T-helper 1 cell treated with Interleukin-12 subunit alpha and Interleukin-12 subunit beta and Interleukin-4 antibody, amounts not matched to agents 30 μg/mL and 1 μg/mL, for 36 hours (primary cell): ENCODE data around the gene TRAF1.

Experiments used
- H3K27ac Mint-ChIP-seq: one replicate; pipeline ENCODE4 v1.8.0; 2021; ENCODE audit warnings: mild to moderate bottlenecking, mixed read lengths
- H3K27me3 Mint-ChIP-seq: one replicate; pipeline ENCODE4 v1.8.0; 2021; ENCODE audit warnings: low read depth, mixed read lengths
- H3K36me3 Mint-ChIP-seq: one replicate; pipeline ENCODE4 v1.8.0; 2021; ENCODE audit warnings: low read depth, mixed read lengths
- H3K4me1 Mint-ChIP-seq: one replicate; pipeline ENCODE4 v1.8.0; 2021; ENCODE audit warnings: low read depth, mixed read lengths
- H3K4me3 Mint-ChIP-seq: one replicate; pipeline ENCODE4 v1.8.0; 2021; ENCODE audit warnings: mild to moderate bottlenecking, moderate library complexity, mixed read lengths
- H3K9me3 Mint-ChIP-seq: one replicate; pipeline ENCODE4 v1.8.0; 2021; ENCODE audit warnings: mixed read lengths

The TRAF1 gene

DNA sequence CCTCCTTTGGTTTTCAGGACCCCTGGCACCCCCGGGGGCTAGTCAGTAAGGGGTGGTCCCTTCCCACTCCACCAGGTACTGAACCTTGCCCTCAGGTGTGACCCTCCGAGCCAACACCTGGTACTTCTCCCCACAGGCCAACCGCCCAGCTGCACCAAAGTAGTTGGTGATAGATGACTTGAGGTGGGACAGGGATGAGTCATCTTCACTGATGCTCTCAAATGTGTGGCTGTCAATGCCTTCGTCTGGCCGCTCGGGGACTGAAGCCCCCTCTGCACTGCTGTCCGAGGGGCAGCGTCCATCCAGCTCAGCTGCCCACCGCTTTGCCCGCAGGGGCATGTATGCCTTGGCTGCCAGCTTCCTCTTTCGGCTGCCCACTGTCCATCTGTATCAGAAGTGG lies 68.7 kb downstream of the TRAF1 start:
- peaks cover 51% of the 10 kb centered on the region for H3K36me3 Mint-ChIP-seq
- no peaks in the 10 kb centered on the region for H3K9me3 Mint-ChIP-seq
- no peak overlapping the region for H3K4me3 Mint-ChIP-seq
- H3K27me3 Mint-ChIP-seq, result no peaks in the 10 kb centered on the region
- H3K4me1 Mint-ChIP-seq, result peaks cover 7% of the 10 kb centered on the region
- H3K27ac Mint-ChIP-seq, result no peak overlapping the region

DNA sequence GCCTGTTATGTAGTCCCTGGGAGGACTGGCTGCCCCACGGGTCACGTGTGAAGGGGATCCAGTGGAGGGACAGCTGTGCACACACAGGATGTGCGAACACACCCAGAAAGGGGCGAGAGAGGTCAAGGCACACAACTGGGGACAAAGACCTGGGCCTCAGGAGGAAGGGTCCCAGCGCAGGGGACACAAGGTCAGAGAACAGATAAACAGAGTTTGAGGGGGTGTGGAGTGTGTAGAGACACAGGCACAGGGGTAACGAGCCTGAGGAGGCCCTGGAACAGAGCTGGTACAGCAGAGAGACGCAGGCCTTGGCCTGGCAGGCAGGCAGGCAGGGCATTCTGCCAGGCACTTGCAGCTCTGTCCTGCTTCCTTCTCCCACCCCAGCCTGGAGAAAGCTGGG lies 69.1 kb downstream of the TRAF1 start:
- Mint-ChIP-seq H3K9me3 (no peaks in the 10 kb centered on the region), H3K36me3 (peaks cover 49% of the 10 kb centered on the region), H3K27me3 (no peaks in the 10 kb centered on the region), H3K4me1 (peaks cover 7% of the 10 kb centered on the region), H3K27ac (no peak overlapping the region), H3K4me3 (no peak overlapping the region)

DNA sequence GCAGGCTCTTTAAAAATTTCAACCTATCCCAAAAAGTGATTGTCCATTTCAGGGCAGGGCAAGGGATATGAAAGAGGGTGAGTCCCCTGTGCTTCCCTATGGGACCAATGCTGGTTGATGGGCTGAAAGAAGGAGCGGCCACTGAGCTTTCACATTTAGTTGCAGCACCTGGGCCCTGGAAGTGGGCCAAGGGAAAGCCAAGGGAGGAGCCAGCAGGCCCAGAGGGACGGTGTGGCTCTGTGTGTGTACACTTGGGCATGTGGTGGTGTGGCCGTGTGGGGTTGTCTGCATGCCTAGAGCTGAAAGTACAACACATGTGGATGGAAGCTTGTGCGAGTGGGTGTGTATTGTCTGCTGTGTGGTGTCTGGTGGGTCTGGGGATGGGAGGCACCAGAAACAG lies 69.9 kb downstream of the TRAF1 start:
- Mint-ChIP-seq H3K27ac (peak overlapping the region; percentile 26), H3K4me3 (no peak overlapping the region), H3K4me1 (peaks cover 7% of the 10 kb centered on the region), H3K9me3 (no peaks in the 10 kb centered on the region), H3K27me3 (no peaks in the 10 kb centered on the region), H3K36me3 (peaks cover 46% of the 10 kb centered on the region)

DNA sequence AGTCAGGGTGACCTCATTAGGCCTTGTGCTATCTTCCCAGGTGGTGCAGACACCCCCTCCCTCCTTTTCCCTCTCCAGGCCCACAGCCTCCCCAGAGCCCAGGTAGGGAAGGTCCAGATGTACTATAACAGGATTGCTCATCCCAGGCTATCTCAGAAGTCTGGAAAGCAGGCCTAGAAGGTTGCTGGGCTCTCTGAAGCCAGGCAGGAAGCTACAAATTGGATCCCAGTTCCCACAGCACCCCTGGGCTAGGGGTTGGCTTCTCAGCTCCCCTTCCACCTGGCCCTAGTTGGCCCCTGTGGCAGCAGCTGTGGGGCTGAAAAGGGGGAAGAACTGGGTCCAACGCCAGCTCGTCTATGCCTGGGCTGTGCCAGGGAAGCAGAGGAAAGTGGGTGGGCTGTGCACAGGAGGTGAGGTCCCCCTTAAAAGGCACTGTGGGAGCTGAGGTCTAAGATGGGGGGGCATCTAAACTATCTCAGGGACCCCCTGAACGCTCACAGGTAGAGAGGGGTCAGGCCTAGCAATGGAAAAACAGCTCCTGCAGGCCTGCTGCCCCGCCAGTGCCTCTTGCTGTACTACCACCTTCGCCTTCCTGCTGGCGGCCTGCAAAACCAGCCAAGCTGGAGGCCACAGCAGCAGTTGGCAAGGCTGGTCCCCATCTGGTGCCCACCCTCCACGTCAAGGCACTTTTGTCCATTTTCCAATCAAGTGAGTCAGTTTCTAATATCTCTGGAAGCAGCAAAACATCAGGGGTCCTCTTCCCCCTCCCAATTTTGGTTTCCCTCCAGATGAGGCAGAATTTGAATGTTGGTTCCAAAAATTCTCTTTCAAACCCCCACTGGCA lies 70.5 kb downstream of the TRAF1 start:
- Mint-ChIP-seq H3K9me3 (no peaks in the 10 kb centered on the region), H3K36me3 (peaks cover 48% of the 10 kb centered on the region), H3K4me1 (peaks cover 7% of the 10 kb centered on the region), H3K27ac (peak overlapping the region; percentile 26), H3K27me3 (no peaks in the 10 kb centered on the region), H3K4me3 (no peak overlapping the region)

DNA sequence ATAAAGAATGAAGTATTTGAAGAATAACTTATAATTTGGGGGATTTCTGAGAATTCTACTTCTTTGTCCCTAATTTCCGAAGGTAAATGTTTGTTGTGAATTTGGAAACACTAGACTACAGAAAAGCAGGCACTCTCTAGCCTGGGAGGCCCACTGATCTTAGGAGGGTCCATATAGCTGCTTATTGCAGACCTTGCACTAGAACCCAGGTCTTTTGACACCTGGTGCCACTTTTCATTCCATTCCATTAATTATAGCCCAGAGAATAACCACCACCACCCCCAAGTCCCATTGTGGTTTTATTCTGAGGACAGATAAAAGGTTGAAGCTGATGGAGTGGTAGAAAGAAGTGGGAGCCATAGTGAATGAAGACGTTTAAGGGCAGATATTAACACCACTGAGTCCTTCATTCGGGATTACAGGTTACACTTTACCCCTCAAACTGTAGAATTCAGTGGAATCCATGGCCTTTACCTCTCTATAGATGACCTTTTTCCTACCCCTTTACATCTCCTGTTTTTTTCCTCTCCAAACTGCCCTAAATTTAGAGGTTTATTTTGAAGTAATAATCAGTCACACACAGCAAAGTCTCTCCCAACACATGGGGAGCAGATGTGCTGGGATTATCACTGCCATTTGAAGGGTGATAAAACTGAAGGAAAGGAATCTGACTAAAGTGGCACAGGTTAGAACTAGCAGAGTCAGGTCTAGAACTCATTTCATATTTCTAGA lies 71.8 kb downstream of the TRAF1 start:
- peak overlapping the region; percentile 21 for H3K27ac Mint-ChIP-seq
- H3K4me1 Mint-ChIP-seq, result peaks cover 7% of the 10 kb centered on the region
- no peaks in the 10 kb centered on the region for H3K9me3 Mint-ChIP-seq
- no peak overlapping the region for H3K4me3 Mint-ChIP-seq
- H3K36me3 Mint-ChIP-seq, result peaks cover 40% of the 10 kb centered on the region
- no peaks in the 10 kb centered on the region for H3K27me3 Mint-ChIP-seq

DNA sequence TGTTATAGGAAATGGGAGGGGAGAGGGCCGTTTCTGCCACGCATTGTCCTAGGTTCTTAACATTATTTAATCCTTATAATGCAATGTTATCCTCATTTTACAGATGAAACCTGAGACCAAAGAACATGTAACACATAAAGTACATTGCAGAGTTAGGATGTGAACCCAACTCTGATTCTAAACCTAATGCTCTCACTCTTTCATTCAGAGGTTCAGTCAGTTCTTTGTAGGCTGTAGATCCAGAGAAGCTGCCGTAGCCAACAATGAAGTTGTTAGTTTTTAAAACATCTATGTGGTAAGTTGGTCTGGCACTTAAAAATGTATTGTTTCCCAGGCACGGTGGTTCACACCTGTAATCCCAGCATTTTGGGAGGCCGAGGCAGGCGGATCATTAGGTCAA lies 73.4 kb downstream of the TRAF1 start:
- Mint-ChIP-seq H3K4me1 (peaks cover 9% of the 10 kb centered on the region), H3K27ac (no peak overlapping the region), H3K36me3 (peaks cover 35% of the 10 kb centered on the region), H3K4me3 (no peak overlapping the region), H3K9me3 (no peaks in the 10 kb centered on the region), H3K27me3 (no peaks in the 10 kb centered on the region)
